ENCODE data around the gene EDIL3.
"Not testable (repeated sequence)": the region's sequence is repeated elsewhere in the genome, so short reads cannot be mapped to it uniquely, and the experiment has no call there.

The EDIL3 gene

GRCh38 chr5:84297641-84298040, 87.0 kb downstream of the EDIL3 start:
- not testable (repeated sequence) for DNase-seq

GRCh38 chr5:84292788-84293653, 91.7 kb downstream of the EDIL3 start:
- no peak for DNase-seq

- no peak for DNase-seq
Observed at GRCh38 chr5:84292000-84292642, 92.6 kb downstream of the EDIL3 start.

GRCh38 chr5:84290673-84291072, 94.0 kb downstream of the EDIL3 start:
- no peak for DNase-seq

GRCh38 chr5:84290161-84290560, 94.5 kb downstream of the EDIL3 start:
- no peak for DNase-seq

- DNase-seq: no peak
Observed at GRCh38 chr5:84287951-84288350, 96.7 kb downstream of the EDIL3 start.

GRCh38 chr5:84286662-84287061, 98.0 kb downstream of the EDIL3 start:
- DNase-seq: no peak

- no peak for DNase-seq
Observed at GRCh38 chr5:84285641-84286637, 98.7 kb downstream of the EDIL3 start.

- no peak for DNase-seq
Observed at GRCh38 chr5:84281383-84281782, 103.3 kb downstream of the EDIL3 start.

- no peak for DNase-seq
Observed at GRCh38 chr5:84279234-84279633, 105.4 kb downstream of the EDIL3 start.

- no peak for DNase-seq
Observed at GRCh38 chr5:84275609-84276008, 109.1 kb downstream of the EDIL3 start.

GRCh38 chr5:84274585-84275468, 109.9 kb downstream of the EDIL3 start:
- DNase-seq: no peak

GRCh38 chr5:84273517-84273883, 111.2 kb downstream of the EDIL3 start:
- DNase-seq: no peak

- no peak for DNase-seq
Observed at GRCh38 chr5:84272771-84273516, 111.7 kb downstream of the EDIL3 start.

GRCh38 chr5:84265739-84266550, 118.7 kb downstream of the EDIL3 start:
- DNase-seq: no peak

GRCh38 chr5:84265130-84265529, 119.5 kb downstream of the EDIL3 start:
- DNase-seq: no peak

- DNase-seq: no peak
Observed at GRCh38 chr5:84260939-84261338, 123.7 kb downstream of the EDIL3 start.

GRCh38 chr5:84260140-84260539, 124.5 kb downstream of the EDIL3 start:
- DNase-seq: no peak

- no peak for DNase-seq
Observed at GRCh38 chr5:84259283-84260045, 125.2 kb downstream of the EDIL3 start.

GRCh38 chr5:84257061-84257460, 127.6 kb downstream of the EDIL3 start:
- DNase-seq: no peak
